ENCODE measurements around the gene ZNF692. TPM values are rescaled to one million over a fixed set of nuclear protein-coding genes. Genes with fewer than 3 reads are reported as not detected.
"Not testable (repeated sequence)": the region's sequence is repeated elsewhere in the genome, so short reads cannot be mapped to it uniquely, and the experiment has no call there.

Gene ZNF692
- polyA plus RNA-seq, 1 donor (not counting 4 experiments of a cell fraction or from before 2014, with no cell fraction given): 27.0 TPM

- no peak for DNase-seq (ENCODE audit: low read depth, low spot score)
- no peak overlapping the region for H2AFZ ChIP-seq (ENCODE audit: control insufficient read depth, low read length)
- no peaks in the 10 kb centered on the region for H4K20me1 ChIP-seq (ENCODE audit: control insufficient read depth, extremely low read depth, insufficient read depth, low read length)
- H3K79me2 ChIP-seq (ENCODE audit: control insufficient read depth, insufficient read depth, low read length): no peaks in the 10 kb centered on the region
- no peak overlapping the region for H3K4me2 ChIP-seq (ENCODE audit: control insufficient read depth, extremely low read depth, insufficient read depth, low read depth, low read length)
- no peaks in the 10 kb centered on the region for H3K9me3 ChIP-seq (ENCODE audit: control insufficient read depth, low read depth, low read length)
- H3K36me3 ChIP-seq (ENCODE audit: control insufficient read depth in 2 of 2, extremely low read depth in 1 of 2, insufficient read depth in 2 of 2, low read length in 2 of 2): no peaks in the 10 kb centered on the region
- H3K27me3 ChIP-seq (ENCODE audit: control insufficient read depth, extremely low read depth, insufficient read depth, low read length): no peaks in the 10 kb centered on the region
- dilution Hi-C loops (cut with MboI; ENCODE audit: extremely low pct_ligation_motif_present, low sequenced_read_pairs): no loop called here
- H3K9me1 ChIP-seq (ENCODE audit: control insufficient read depth, extremely low read depth, insufficient read depth, low read length): no peaks in the 10 kb centered on the region
- no peak overlapping the region for H3K9ac ChIP-seq (ENCODE audit: control insufficient read depth, extremely low read depth, insufficient read depth, low read length)
- no peak for FAIRE-seq
- TF ChIP-seq EZH2 (IDR thresholded peaks at IDR 0.05; ENCODE audit: low read length): no peak
- no peak for TF ChIP-seq CTCF (optimal IDR thresholded peaks at IDR 0.05 in 1 of 3, IDR thresholded peaks at IDR 0.05 in 1 of 3, conservative IDR thresholded peaks at IDR 0.05 in 1 of 3; ENCODE audit: extremely low read depth in 1 of 3, insufficient read depth in 2 of 3, low read length in 3 of 3)
- no peak overlapping the region for H3K4me3 ChIP-seq (ENCODE audit: control insufficient read depth in 2 of 3, extremely low read depth in 1 of 3, insufficient read depth in 2 of 3, low read depth in 1 of 3, low read length in 3 of 3)
- H3K4me1 ChIP-seq (ENCODE audit: control insufficient read depth, extremely low read depth, insufficient read depth, low read length): no peaks in the 10 kb centered on the region
- H3K27ac ChIP-seq (ENCODE audit: control insufficient read depth, insufficient read depth, low read length): no peak overlapping the region
Measured at GRCh38 chr1:248891758-248892157, 32.9 kb upstream of the ZNF692 start.

GRCh38 chr1:248890549-248891498 lies 31.9 kb upstream of the ZNF692 start:
- H3K9me3 ChIP-seq (ENCODE audit: control insufficient read depth, low read depth, low read length): no peaks in the 10 kb centered on the region
- H3K27ac ChIP-seq (ENCODE audit: control insufficient read depth, insufficient read depth, low read length): no peak overlapping the region
- no peaks in the 10 kb centered on the region for H3K9me1 ChIP-seq (ENCODE audit: control insufficient read depth, extremely low read depth, insufficient read depth, low read length)
- FAIRE-seq (no peak), DNase-seq (ENCODE audit: low read depth, low spot score) (no peak)
- H3K27me3 ChIP-seq (ENCODE audit: control insufficient read depth, extremely low read depth, insufficient read depth, low read length): no peaks in the 10 kb centered on the region
- H3K4me1 ChIP-seq (ENCODE audit: control insufficient read depth, extremely low read depth, insufficient read depth, low read length): no peaks in the 10 kb centered on the region
- no peak overlapping the region for H3K4me3 ChIP-seq (ENCODE audit: control insufficient read depth in 2 of 3, extremely low read depth in 1 of 3, insufficient read depth in 2 of 3, low read depth in 1 of 3, low read length in 3 of 3)
- no peak overlapping the region for H3K9ac ChIP-seq (ENCODE audit: control insufficient read depth, extremely low read depth, insufficient read depth, low read length)
- TF ChIP-seq EZH2 (IDR thresholded peaks at IDR 0.05; ENCODE audit: low read length) (no peak), CTCF (optimal IDR thresholded peaks at IDR 0.05 in 1 of 3, IDR thresholded peaks at IDR 0.05 in 1 of 3, conservative IDR thresholded peaks at IDR 0.05 in 1 of 3; ENCODE audit: extremely low read depth in 1 of 3, insufficient read depth in 2 of 3, low read length in 3 of 3) (no peak)
- no peak overlapping the region for H2AFZ ChIP-seq (ENCODE audit: control insufficient read depth, low read length)
- H3K36me3 ChIP-seq (ENCODE audit: control insufficient read depth in 2 of 2, extremely low read depth in 1 of 2, insufficient read depth in 2 of 2, low read length in 2 of 2): no peaks in the 10 kb centered on the region
- dilution Hi-C loops (cut with MboI; ENCODE audit: extremely low pct_ligation_motif_present, low sequenced_read_pairs): no loop called here
- no peaks in the 10 kb centered on the region for H4K20me1 ChIP-seq (ENCODE audit: control insufficient read depth, extremely low read depth, insufficient read depth, low read length)
- no peaks in the 10 kb centered on the region for H3K79me2 ChIP-seq (ENCODE audit: control insufficient read depth, insufficient read depth, low read length)
- H3K4me2 ChIP-seq (ENCODE audit: control insufficient read depth, extremely low read depth, insufficient read depth, low read depth, low read length): no peak overlapping the region

GRCh38 chr1:248889914-248890243 lies 31.0 kb upstream of the ZNF692 start:
- H3K9me1 ChIP-seq (ENCODE audit: control insufficient read depth, extremely low read depth, insufficient read depth, low read length); H3K9me3 ChIP-seq (ENCODE audit: control insufficient read depth, low read depth, low read length); dilution Hi-C loops (cut with MboI; ENCODE audit: extremely low pct_ligation_motif_present, low sequenced_read_pairs); H3K27me3 ChIP-seq (ENCODE audit: control insufficient read depth, extremely low read depth, insufficient read depth, low read length); H3K27ac ChIP-seq (ENCODE audit: control insufficient read depth, insufficient read depth, low read length); H3K79me2 ChIP-seq (ENCODE audit: control insufficient read depth, insufficient read depth, low read length); H2AFZ ChIP-seq (ENCODE audit: control insufficient read depth, low read length); H3K36me3 ChIP-seq (ENCODE audit: control insufficient read depth in 2 of 2, extremely low read depth in 1 of 2, insufficient read depth in 2 of 2, low read length in 2 of 2); H3K9ac ChIP-seq (ENCODE audit: control insufficient read depth, extremely low read depth, insufficient read depth, low read length); DNase-seq (ENCODE audit: low read depth, low spot score); H3K4me3 ChIP-seq (ENCODE audit: control insufficient read depth in 2 of 3, extremely low read depth in 1 of 3, insufficient read depth in 2 of 3, low read depth in 1 of 3, low read length in 3 of 3); FAIRE-seq; H3K4me2 ChIP-seq (ENCODE audit: control insufficient read depth, extremely low read depth, insufficient read depth, low read depth, low read length); H3K4me1 ChIP-seq (ENCODE audit: control insufficient read depth, extremely low read depth, insufficient read depth, low read length); H4K20me1 ChIP-seq (ENCODE audit: control insufficient read depth, extremely low read depth, insufficient read depth, low read length): not testable (repeated sequence)

All from keratinocyte (primary cell).